SK-N-SH treated with all-trans-retinoic acid at 6 μM for 48 hours (cell line): Measurements from ENCODE around the gene ANKRD42.

Experiments used
- ATAC-seq: fragments of 200-7000 bp; cut with Tn5 transposase; 3 replicates; pipeline ENCODE4 v1.9.1; 2020; ENCODE audit warnings: mild to moderate bottlenecking, moderate library complexity
- ARNTL ChIP-seq: fragments of 450-650 bp; formaldehyde crosslinking; IDR thresholded peaks from 2 replicates; pipeline ENCODE4 v1.5.0; 2020; ENCODE audit warnings: low read depth, mild to moderate bottlenecking, moderate library complexity, borderline replicate concordance
- BACH2 ChIP-seq: fragments of 250-450 bp; sonication (Bioruptor Pico); IDR thresholded peaks from 2 replicates; pipeline ENCODE4 v1.9.0; 2021; ENCODE audit warnings: mild to moderate bottlenecking, borderline replicate concordance
- CSDC2 ChIP-seq: fragments of 250-450 bp; sonication (Bioruptor Pico); IDR thresholded peaks from 2 replicates; pipeline ENCODE4 v1.5.0; 2020; ENCODE audit warnings: mild to moderate bottlenecking, moderate library complexity
- ESRRG ChIP-seq: fragments of 250-450 bp; sonication (Bioruptor Pico); IDR thresholded peaks from 2 replicates; pipeline ENCODE4 v1.6.1; 2021; ENCODE audit warnings: mild to moderate bottlenecking
- GLIS3 ChIP-seq: fragments of 250-450 bp; sonication (Bioruptor Pico); IDR thresholded peaks from 2 replicates; pipeline ENCODE4 v1.5.0; 2020; ENCODE audit warnings: mild to moderate bottlenecking, moderate library complexity
- ISL1 ChIP-seq: fragments of 250-450 bp; sonication (Bioruptor Pico); IDR thresholded peaks from 2 replicates; pipeline ENCODE4 v2.1.2; 2022; ENCODE audit warnings: mild to moderate bottlenecking, moderate library complexity
- OSR1 ChIP-seq: fragments of 250-450 bp; sonication (Bioruptor Pico); IDR thresholded peaks from 2 replicates; pipeline ENCODE4 v1.8.0; 2022; ENCODE audit warnings: moderate library complexity, mild to moderate bottlenecking, inconsistent platforms
- PPARA ChIP-seq: fragments of 250-450 bp; sonication (Bioruptor Pico); IDR thresholded peaks from 2 replicates; pipeline ENCODE4 v1.5.0; 2020; ENCODE audit warnings: mild to moderate bottlenecking, borderline replicate concordance
- RARB ChIP-seq: fragments of 250-450 bp; sonication (Bioruptor Pico); IDR thresholded peaks from 2 replicates; pipeline ENCODE4 v1.8.0; 2021; ENCODE audit warnings: mild to moderate bottlenecking, moderate library complexity
- SNAI2 ChIP-seq: fragments of 250-450 bp; sonication (Bioruptor Pico); IDR thresholded peaks from 2 replicates; pipeline ENCODE4 v1.5.0; 2020; ENCODE audit warnings: mild to moderate bottlenecking, moderate library complexity
- TCF4 ChIP-seq: fragments of 250-450 bp; sonication (Bioruptor Pico); IDR thresholded peaks from 2 replicates; pipeline ENCODE4 v1.8.0; 2021; ENCODE audit warnings: mild to moderate bottlenecking, moderate library complexity, borderline replicate concordance
- TOX ChIP-seq: fragments of 250-450 bp; sonication (Bioruptor Pico); IDR thresholded peaks from 2 replicates; pipeline ENCODE4 v1.8.0; 2021; ENCODE audit warnings: mild to moderate bottlenecking, moderate library complexity, borderline replicate concordance
- ZC3H10 ChIP-seq: fragments of 250-450 bp; sonication (Bioruptor Pico); IDR thresholded peaks from 2 replicates; pipeline ENCODE4 v1.5.1; 2021; ENCODE audit warnings: mild to moderate bottlenecking, moderate library complexity
- ZFP3 ChIP-seq: fragments of 250-450 bp; sonication (Bioruptor Pico); IDR thresholded peaks from 2 replicates; pipeline ENCODE4 v1.5.0; 2020; ENCODE audit warnings: mild to moderate bottlenecking, moderate library complexity
- ZFP30 ChIP-seq: fragments of 450-650 bp; formaldehyde crosslinking; IDR thresholded peaks from 2 replicates; pipeline ENCODE4 v1.5.0; 2022; ENCODE audit warnings: mild to moderate bottlenecking, moderate library complexity
- ZNF565 ChIP-seq: fragments of 450-650 bp; formaldehyde crosslinking; conservative IDR thresholded peaks from 2 replicates; pipeline ENCODE4 v1.5.0; 2020; ENCODE audit warnings: low read depth, mild to moderate bottlenecking, moderate library complexity
- ZNF70 ChIP-seq: fragments of 450-650 bp; formaldehyde crosslinking; IDR thresholded peaks from 2 replicates; pipeline ENCODE4 v1.5.0; 2020; ENCODE audit warnings: mild to moderate bottlenecking, moderate library complexity
- ZNF8 ChIP-seq: fragments of 450-650 bp; formaldehyde crosslinking; IDR thresholded peaks from 2 replicates; pipeline ENCODE4 v1.5.0; 2020; ENCODE audit warnings: mild to moderate bottlenecking, moderate library complexity
- TF ChIP-seq, protein P1 (sequence below): fragments of 250-450 bp; sonication (Bioruptor Pico); IDR thresholded peaks from 2 replicates; pipeline ENCODE4 v1.5.1; 2020; ENCODE audit warnings: low read depth, mild to moderate bottlenecking, moderate library complexity
- TF ChIP-seq, protein P2 (sequence below): fragments of 250-450 bp; sonication (Bioruptor Pico); IDR thresholded peaks from 2 replicates; pipeline ENCODE4 v1.8.0; 2020; ENCODE audit warnings: mild to moderate bottlenecking, moderate library complexity, borderline replicate concordance
- TF ChIP-seq, protein P3 (sequence below): fragments of 250-450 bp; sonication (Bioruptor Pico); IDR thresholded peaks from 2 replicates; pipeline ENCODE4 v1.5.1; 2021; ENCODE audit warnings: mild to moderate bottlenecking, moderate library complexity

ANKRD42 gene

DNA sequence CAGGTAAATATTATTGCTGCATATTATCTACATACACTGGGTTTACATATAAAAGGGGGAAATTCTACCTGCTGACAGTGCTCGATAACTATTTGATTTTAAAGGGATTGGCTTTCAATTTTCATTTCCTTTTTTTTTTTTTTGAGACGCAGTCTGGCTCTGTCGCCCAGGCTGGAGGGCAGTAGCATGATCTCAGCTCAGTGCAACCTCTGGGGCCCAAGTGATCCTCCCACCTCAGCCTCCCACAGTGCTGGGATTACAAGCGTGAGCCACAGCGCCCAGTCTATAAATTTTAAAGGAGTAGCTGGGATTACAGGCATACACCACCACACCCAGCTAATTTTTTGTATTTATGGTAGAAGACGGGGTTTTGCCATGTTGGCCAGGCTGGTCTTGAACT lies 39.7 kb upstream of the ANKRD42 start:
- TF ChIP-seq ARNTL (CRISPR knock-in tag) (no peak), ZFP3 (CRISPR knock-in tag) (no peak), TCF4 (CRISPR knock-in tag) (no peak), CSDC2 (CRISPR knock-in tag) (no peak), ISL1 (no peak), ZNF8 (CRISPR knock-in tag) (no peak), RARB (no peak), BACH2 (CRISPR knock-in tag) (no peak), TOX (no peak), PPARA (CRISPR knock-in tag) (no peak), ZFP30 (no peak), ZC3H10 (CRISPR knock-in tag) (no peak), ZNF565 (no peak), GLIS3 (CRISPR knock-in tag) (no peak), SNAI2 (CRISPR knock-in tag) (no peak), OSR1 (CRISPR knock-in tag) (no peak)
- TF ChIP-seq, protein P1, sequence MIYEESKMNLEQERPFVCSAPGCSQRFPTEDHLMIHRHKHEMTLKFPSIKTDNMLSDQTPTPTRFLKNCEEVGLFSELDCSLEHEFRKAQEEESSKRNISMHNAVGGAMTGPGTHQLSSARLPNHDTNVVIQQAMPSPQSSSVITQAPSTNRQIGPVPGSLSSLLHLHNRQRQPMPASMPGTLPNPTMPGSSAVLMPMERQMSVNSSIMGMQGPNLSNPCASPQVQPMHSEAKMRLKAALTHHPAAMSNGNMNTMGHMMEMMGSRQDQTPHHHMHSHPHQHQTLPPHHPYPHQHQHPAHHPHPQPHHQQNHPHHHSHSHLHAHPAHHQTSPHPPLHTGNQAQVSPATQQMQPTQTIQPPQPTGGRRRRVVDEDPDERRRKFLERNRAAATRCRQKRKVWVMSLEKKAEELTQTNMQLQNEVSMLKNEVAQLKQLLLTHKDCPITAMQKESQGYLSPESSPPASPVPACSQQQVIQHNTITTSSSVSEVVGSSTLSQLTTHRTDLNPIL (CRISPR knock-in tag), result no peak
- TF ChIP-seq, protein P2, sequence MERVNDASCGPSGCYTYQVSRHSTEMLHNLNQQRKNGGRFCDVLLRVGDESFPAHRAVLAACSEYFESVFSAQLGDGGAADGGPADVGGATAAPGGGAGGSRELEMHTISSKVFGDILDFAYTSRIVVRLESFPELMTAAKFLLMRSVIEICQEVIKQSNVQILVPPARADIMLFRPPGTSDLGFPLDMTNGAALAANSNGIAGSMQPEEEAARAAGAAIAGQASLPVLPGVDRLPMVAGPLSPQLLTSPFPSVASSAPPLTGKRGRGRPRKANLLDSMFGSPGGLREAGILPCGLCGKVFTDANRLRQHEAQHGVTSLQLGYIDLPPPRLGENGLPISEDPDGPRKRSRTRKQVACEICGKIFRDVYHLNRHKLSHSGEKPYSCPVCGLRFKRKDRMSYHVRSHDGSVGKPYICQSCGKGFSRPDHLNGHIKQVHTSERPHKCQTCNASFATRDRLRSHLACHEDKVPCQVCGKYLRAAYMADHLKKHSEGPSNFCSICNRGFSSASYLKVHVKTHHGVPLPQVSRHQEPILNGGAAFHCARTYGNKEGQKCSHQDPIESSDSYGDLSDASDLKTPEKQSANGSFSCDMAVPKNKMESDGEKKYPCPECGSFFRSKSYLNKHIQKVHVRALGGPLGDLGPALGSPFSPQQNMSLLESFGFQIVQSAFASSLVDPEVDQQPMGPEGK, result no peak
- TF ChIP-seq, protein P3, sequence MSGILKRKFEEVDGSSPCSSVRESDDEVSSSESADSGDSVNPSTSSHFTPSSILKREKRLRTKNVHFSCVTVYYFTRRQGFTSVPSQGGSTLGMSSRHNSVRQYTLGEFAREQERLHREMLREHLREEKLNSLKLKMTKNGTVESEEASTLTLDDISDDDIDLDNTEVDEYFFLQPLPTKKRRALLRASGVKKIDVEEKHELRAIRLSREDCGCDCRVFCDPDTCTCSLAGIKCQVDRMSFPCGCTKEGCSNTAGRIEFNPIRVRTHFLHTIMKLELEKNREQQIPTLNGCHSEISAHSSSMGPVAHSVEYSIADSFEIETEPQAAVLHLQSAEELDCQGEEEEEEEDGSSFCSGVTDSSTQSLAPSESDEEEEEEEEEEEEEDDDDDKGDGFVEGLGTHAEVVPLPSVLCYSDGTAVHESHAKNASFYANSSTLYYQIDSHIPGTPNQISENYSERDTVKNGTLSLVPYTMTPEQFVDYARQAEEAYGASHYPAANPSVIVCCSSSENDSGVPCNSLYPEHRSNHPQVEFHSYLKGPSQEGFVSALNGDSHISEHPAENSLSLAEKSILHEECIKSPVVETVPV (CRISPR knock-in tag), result no peak
- no peak for ATAC-seq

DNA sequence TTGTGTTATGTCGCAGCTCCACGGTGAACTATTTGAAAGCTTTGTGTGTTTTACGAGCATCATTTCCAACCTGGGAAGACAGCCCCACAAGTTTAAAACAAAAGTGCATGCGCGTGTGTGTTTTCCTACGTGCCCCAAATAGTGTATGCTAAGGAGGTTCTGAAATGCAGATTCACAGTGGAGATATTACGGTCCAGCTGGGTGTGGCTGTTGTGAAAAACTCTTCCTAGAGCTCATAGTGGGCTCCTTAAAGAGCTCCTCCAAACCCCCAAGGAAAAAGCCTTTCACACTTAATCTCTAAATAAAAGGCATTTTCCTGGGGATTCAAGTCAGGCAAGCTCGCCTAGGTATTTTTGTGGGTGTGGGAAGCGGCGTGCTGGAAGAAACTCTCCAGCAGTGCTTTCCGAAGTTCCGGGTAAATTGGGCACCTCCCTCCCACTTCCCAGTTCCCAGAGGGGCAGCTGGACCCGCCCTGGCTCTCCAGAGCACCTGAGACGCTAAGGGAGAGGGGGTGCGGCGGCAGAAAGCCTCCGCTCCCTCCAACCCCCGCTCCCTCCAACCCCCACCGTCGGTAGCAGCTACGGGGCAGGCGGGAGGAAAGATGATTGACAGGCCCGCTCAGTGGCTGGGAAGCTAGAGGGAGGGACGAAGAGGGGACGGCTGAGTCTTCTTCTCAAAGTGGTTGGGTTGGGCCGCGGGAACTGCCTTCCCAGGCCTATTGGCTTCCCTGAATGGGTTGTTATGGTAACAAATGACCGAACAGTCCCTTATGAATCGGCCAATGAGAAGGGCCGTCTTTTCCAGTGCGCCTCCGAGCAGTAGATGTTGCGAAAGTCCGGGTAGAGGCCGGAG lies 37.1 kb upstream of the ANKRD42 start:
- ATAC-seq, result peak; percentile 93
- no peak for TF ChIP-seq TCF4 (CRISPR knock-in tag)
- no peak for TF ChIP-seq RARB
- TF ChIP-seq, protein P1 (CRISPR knock-in tag), result no peak
- TF ChIP-seq, protein P2, result no peak
- TF ChIP-seq ZFP3 (CRISPR knock-in tag), result 0 out of 2 replicates have a peak, but pooled peaks have one; percentile 26
- TF ChIP-seq OSR1 (CRISPR knock-in tag), result no peak
- TF ChIP-seq ZC3H10 (CRISPR knock-in tag), result no peak
- 0 out of 2 replicates have a peak, but pooled peaks have one; percentile 24 for TF ChIP-seq ZNF70 (CRISPR knock-in tag)

DNA sequence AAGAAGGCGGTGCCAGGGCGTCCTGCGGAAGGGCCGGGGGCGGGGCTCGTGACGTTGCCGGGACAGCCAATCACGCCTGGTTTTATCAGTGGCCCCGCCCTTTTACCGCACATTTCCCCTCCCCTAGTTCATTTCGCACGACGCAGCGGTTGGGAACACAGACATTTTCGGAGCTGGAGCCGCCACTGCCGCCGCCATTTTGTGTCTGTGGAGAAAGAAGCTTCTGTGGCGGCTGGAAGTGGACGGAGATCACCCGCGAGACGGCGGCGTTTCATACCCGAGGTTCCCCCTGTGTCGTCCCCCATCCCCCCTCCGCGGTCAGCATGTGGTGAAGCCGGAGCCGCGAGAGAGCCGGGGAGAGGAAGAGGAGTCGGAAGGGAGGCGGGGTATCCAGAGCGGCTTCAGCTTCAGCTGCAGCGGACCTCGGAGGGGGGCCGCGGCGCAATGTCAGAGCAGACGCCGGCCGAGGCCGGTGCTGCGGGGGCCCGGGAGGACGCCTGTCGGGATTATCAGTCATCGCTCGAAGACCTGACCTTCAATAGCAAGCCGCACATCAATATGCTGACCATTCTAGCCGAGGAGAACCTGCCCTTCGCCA lies 36.4 kb upstream of the ANKRD42 start, which contains the start of gene PCF11:
TSS of gene PCF11 (plus strand) at position 136 of the 598 bp plus-strand sequence. CDS start at position 445, 309 bp downstream.
- ATAC-seq, result peak; percentile 19
- 0 out of 2 replicates have a peak, but pooled peaks have one; percentile 8 for TF ChIP-seq ZNF8 (CRISPR knock-in tag)
- 0 out of 2 replicates have a peak, but pooled peaks have one; percentile 24 for TF ChIP-seq ESRRG
- TF ChIP-seq BACH2 (CRISPR knock-in tag), result no peak
